OCI-LY3 (cell line): ENCODE results near the gene ZNF547.

Experiments
- EZH2phosphoT487 ChIP-seq: fragments of 200-600 bp; shearing (Covaris generic); IDR thresholded peaks from 2 replicates; pipeline ENCODE4 v1.6.1; 2018; ENCODE audit warnings: antibody characterized with exemption, mixed run types, low read depth
- TF ChIP-seq, protein P1 (sequence below): fragments of 200-600, 300-600 bp; sonication (generic); IDR thresholded peaks from 2 replicates; pipeline ENCODE4 v1.5.1; 2014; ENCODE audit warnings: antibody characterized with exemption, low read length, low read depth

DNA sequence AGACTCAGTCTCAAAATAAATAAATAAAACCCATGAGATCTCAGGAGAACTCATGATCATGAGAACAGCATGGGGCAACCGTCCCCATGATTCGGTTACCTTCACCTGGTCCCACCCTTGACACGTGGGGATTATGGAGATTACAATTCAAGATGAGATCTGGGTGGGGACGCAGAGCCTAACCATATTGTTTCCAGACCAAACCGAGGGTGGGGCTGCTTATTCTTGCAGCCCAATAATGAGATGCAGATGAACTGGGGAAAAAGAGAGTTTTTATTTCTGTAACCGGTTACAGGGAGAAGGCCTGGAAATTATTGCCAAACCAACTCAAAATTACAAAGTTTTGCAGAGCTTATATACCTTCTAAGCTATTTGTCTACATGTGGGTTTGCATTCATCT lies 12.8 kb downstream of the ZNF547 start:
- TF ChIP-seq, protein P1, sequence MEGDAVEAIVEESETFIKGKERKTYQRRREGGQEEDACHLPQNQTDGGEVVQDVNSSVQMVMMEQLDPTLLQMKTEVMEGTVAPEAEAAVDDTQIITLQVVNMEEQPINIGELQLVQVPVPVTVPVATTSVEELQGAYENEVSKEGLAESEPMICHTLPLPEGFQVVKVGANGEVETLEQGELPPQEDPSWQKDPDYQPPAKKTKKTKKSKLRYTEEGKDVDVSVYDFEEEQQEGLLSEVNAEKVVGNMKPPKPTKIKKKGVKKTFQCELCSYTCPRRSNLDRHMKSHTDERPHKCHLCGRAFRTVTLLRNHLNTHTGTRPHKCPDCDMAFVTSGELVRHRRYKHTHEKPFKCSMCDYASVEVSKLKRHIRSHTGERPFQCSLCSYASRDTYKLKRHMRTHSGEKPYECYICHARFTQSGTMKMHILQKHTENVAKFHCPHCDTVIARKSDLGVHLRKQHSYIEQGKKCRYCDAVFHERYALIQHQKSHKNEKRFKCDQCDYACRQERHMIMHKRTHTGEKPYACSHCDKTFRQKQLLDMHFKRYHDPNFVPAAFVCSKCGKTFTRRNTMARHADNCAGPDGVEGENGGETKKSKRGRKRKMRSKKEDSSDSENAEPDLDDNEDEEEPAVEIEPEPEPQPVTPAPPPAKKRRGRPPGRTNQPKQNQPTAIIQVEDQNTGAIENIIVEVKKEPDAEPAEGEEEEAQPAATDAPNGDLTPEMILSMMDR = no peak
- TF ChIP-seq EZH2phosphoT487 = no peak
